GM12878 (cell line): ENCODE data around the gene FAM13C. TPM values are rescaled to one million over a fixed set of nuclear protein-coding genes. Genes with fewer than 3 reads are reported as not detected.

Experiments used
- ATAC-seq: fragments of 200-7000 bp; cut with Tn5 transposase; 3 replicates; pipeline ENCODE4 v1.9.1; 2020; ENCODE audit warnings: mild to moderate bottlenecking, moderate library complexity
- BruUV-seq: library from RNA; stranded (reverse); fragments of 400-500 nt; replicated peaks from 2 replicates; lab custom pipeline; 2021; lab: Mats Ljungman, UMichigan
- CTCF ChIA-PET: fragments of 300-600 bp; sonication (Branson Sonifier 250); formaldehyde crosslinking; extraction: SDS; loops from one replicate; lab custom pipeline; 2021; ENCODE audit warnings: inconsistent platforms; lab: Yijun Ruan, JAX
- POLR2A ChIA-PET: fragments of 350-600 bp; formaldehyde crosslinking; extraction: SDS; loops from one replicate; lab custom pipeline; 2021; ENCODE audit warnings: inconsistent platforms; lab: Charles Lee
- RAD21 ChIA-PET: fragments of 300-600 bp; sonication (Branson Sonifier 250); formaldehyde crosslinking; loops from one replicate; lab custom pipeline; 2023; ENCODE audit warnings: antibody characterized with exemption; ENCODE audit not compliant: unreplicated experiment; lab: Charles Lee
- SMC1A ChIA-PET: fragments of 300-600 bp; sonication (Branson Sonifier 250); formaldehyde crosslinking; loops from one replicate; lab custom pipeline; 2023; ENCODE audit not compliant: unreplicated experiment, uncharacterized antibody; lab: Charles Lee
- DNase-seq: peaks from one replicate; pipeline ENCODE4 v3.0.0-alpha.2; 2011; ENCODE audit warnings: low read depth, low spot score
- FAIRE-seq: peaks from 3 replicates; lab custom pipeline; 2011; peaks lifted over from hg19 to GRCh38; lab: Jason Lieb, UNC
- H2AFZ ChIP-seq: 2 replicates; pipeline ENCODE4 v1.6.0; 2011; ENCODE audit warnings: low read depth, low read length, control low read depth; ENCODE audit not compliant: control insufficient read depth
- H3K27ac ChIP-seq: 2 replicates; pipeline ENCODE4 v1.5.1; 2011; ENCODE audit warnings: control low read depth; ENCODE audit not compliant: control insufficient read depth, insufficient read depth
- H3K27me3 ChIP-seq, 2 experiments: replicated peaks in 1 of 2; 2 replicates each; pipeline versions ENCODE4 v1.6.0 to v1.6.1; 2011; ENCODE audit warnings: low read length in 1 of 2; ENCODE audit not compliant: control insufficient read depth in 2 of 2, insufficient read depth in 2 of 2
- H3K36me3 ChIP-seq, 2 experiments: 2 replicates each; pipeline ENCODE4 v1.5.1; 2011; ENCODE audit warnings: low read length in 1 of 2; ENCODE audit not compliant: control insufficient read depth in 2 of 2, insufficient read depth in 2 of 2
- H3K4me1 ChIP-seq: 2 replicates; pipeline ENCODE4 v1.6.1; 2011; ENCODE audit warnings: mild to moderate bottlenecking, low read length, moderate library complexity, mixed read lengths; ENCODE audit not compliant: control insufficient read depth, insufficient read depth
- H3K4me2 ChIP-seq: 2 replicates; pipeline ENCODE4 v1.6.0; 2011; ENCODE audit warnings: control low read depth; ENCODE audit not compliant: control insufficient read depth, insufficient read depth
- H3K4me3 ChIP-seq: fragments of 200-600 bp; sonication (generic); 2 replicates; pipeline ENCODE4 v1.5.1; 2016
- H3K79me2 ChIP-seq: 2 replicates; pipeline ENCODE4 v1.6.0; 2011; ENCODE audit warnings: low read length; ENCODE audit not compliant: control insufficient read depth, insufficient read depth
- H3K9ac ChIP-seq: 2 replicates; pipeline ENCODE4 v1.8.0; 2011; ENCODE audit warnings: low read length, control low read depth, mixed read lengths; ENCODE audit not compliant: control insufficient read depth, insufficient read depth
- H3K9me3 ChIP-seq: replicated peaks from 3 replicates; pipeline ENCODE4 v1.5.1; 2011; ENCODE audit warnings: mild to moderate bottlenecking, low read length; ENCODE audit not compliant: control insufficient read depth, insufficient read depth
- H4K20me1 ChIP-seq: 2 replicates; pipeline ENCODE4 v1.6.0; 2011; ENCODE audit not compliant: control insufficient read depth, insufficient read depth
- HCFC1 ChIP-seq: fragments of 150-350 bp; IDR thresholded peaks from 2 replicates; pipeline ENCODE4 v1.6.1; 2014; ENCODE audit warnings: low read length
- KAT2A ChIP-seq: conservative IDR thresholded peaks from 2 replicates; pipeline ENCODE4 v1.6.1; 2011; ENCODE audit warnings: low read depth, low read length; ENCODE audit not compliant: control insufficient read depth
- KDM1A ChIP-seq: fragments of 200-600 bp; sonication (generic); IDR thresholded peaks from 2 replicates; pipeline ENCODE4 v1.6.1; 2016; ENCODE audit warnings: borderline replicate concordance
- LARP7 ChIP-seq: fragments of 450-650 bp; IDR thresholded peaks from 2 replicates; pipeline ENCODE4 v1.6.1; 2017; ENCODE audit warnings: mild to moderate bottlenecking
- MTA2 ChIP-seq: fragments of 450-650 bp; IDR thresholded peaks from 2 replicates; pipeline ENCODE4 v1.6.1; 2016; ENCODE audit warnings: low read depth, mild to moderate bottlenecking, moderate library complexity
- NR2C2 ChIP-seq: IDR thresholded peaks from 2 replicates; pipeline ENCODE4 v1.6.1; 2011; ENCODE audit warnings: borderline replicate concordance, low read depth; ENCODE audit not compliant: control insufficient read depth, insufficient read length
- POLR2AphosphoS2 ChIP-seq: IDR thresholded peaks from 2 replicates; pipeline ENCODE4 v1.6.1; 2011; ENCODE audit warnings: low read depth, mild to moderate bottlenecking, low read length, improper control_type of control experiment, moderate library complexity
- RB1 ChIP-seq: fragments of 450-650 bp; formaldehyde crosslinking; IDR thresholded peaks from 2 replicates; pipeline ENCODE4 v1.6.1; 2017; ENCODE audit warnings: mild to moderate bottlenecking, borderline replicate concordance
- RCOR1 ChIP-seq: conservative IDR thresholded peaks from 2 replicates; pipeline ENCODE4 v1.6.1; 2012; ENCODE audit warnings: low read depth, low read length, improper control_type of control experiment
- SPI1 ChIP-seq: IDR thresholded peaks from 2 replicates; pipeline ENCODE4 v1.6.1; 2011; ENCODE audit warnings: low read depth, mild to moderate bottlenecking, low read length, moderate library complexity, borderline replicate concordance; ENCODE audit not compliant: insufficient read depth
- TAF1 ChIP-seq: IDR thresholded peaks from 2 replicates; pipeline ENCODE4 v1.6.1; 2011; ENCODE audit warnings: mild to moderate bottlenecking, low read depth, low read length, borderline replicate concordance
- ZNF217 ChIP-seq: fragments of 450-650 bp; IDR thresholded peaks from 2 replicates; pipeline ENCODE4 v1.6.1; 2017; ENCODE audit warnings: antibody characterized with exemption, mild to moderate bottlenecking
- ZNF384 ChIP-seq: IDR thresholded peaks from 2 replicates; pipeline ENCODE4 v1.6.1; 2012; ENCODE audit warnings: low read depth, mild to moderate bottlenecking, low read length, improper control_type of control experiment, borderline replicate concordance
- in situ Hi-C: fragments of 300-500 bp; cut with MboI; formaldehyde crosslinking; loops from 9 replicates; pipeline ENCODE4 v1.14.3; 2018; ENCODE audit warnings: mixed read lengths
- intact Hi-C: fragments of 100-400 bp; cut with micrococcal nuclease; formaldehyde crosslinking; loops from one replicate; pipeline ENCODE4 v1.14.2; 2022; ENCODE audit not compliant: unreplicated experiment
- polyA plus RNA-seq, 11 experiments: library from polyadenylated mRNA; depleted of rRNA in 4 of 11; unstranded in 6 of 11; stranded (reverse) in 5 of 11; fragments of >200 nt; fragmentation: Nextera tagmentation in 4 of 11; fragmentation: Illumina TruSeq in 1 of 11; extraction: Ambion mirVana in 4 of 11; extraction: Trizol in 1 of 11; gene quantifications; 1 replicate in 1 of 11; 2 replicates in 10 of 11; pipeline versions ENCODE4 v1.2.1 to v1.2.3, GENCODE V29; 2011 to 2016; ENCODE audit warnings: inconsistent platforms in 2 of 11, missing spikeins in 2 of 11, low read depth in 1 of 11
- total RNA-seq, 4 experiments: library from RNA; depleted of rRNA in 3 of 4; stranded (reverse); fragments of >200 nt in 3 of 4; fragmentation: Illumina TruSeq in 1 of 4; extraction: Trizol in 1 of 4; gene quantifications; 2 replicates each; pipeline versions ENCODE4 v1.2.1 to v1.2.3, GENCODE V29; 2013 to 2021
- TF ChIP-seq, protein P1 (sequence below): fragments of 450-650 bp; IDR thresholded peaks from 2 replicates; pipeline ENCODE4 v1.6.1; 2017; ENCODE audit warnings: low read depth, mild to moderate bottlenecking, moderate library complexity
- TF ChIP-seq, protein P2 (sequence below): IDR thresholded peaks from 2 replicates; pipeline ENCODE4 v1.6.1; 2012; ENCODE audit warnings: improper control_type of control experiment, low read depth, low read length; ENCODE audit not compliant: insufficient replicate concordance

Gene FAM13C
- total and polyA plus RNA-seq, 10 of the 15 experiments (the other 5 are each of a cell fraction or from before 2014, with no cell fraction given): 0.04 to 0.31 (median 0.13) TPM; not detected in 5

DNA sequence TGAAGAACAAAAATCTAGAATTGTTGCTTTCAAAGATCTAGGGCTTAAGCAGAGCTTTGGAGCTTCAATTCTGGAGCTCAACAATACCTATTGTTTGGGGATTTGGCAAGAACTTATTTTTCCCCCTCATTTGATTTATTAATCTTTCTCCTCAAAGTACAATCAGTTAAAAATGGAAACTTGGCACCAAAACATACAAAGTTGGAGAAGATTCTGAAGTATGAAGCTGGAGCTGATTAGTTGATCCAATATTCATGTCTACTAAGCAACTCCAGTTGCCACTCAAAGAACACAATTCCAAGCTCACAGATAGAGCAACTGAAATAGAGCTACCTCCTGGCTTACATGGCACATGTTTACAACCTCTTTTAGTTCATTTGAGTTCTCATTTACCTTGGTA lies 3.8 kb downstream of the FAM13C start:
- Histone ChIP-seq H3K4me1 (no peaks in the 10 kb centered on the region), H3K9ac (no peak overlapping the region), H4K20me1 (no peaks in the 10 kb centered on the region), H2AFZ (no peak overlapping the region), H3K4me2 (no peak overlapping the region), H3K27me3 (peaks cover 3 to 4% of the 10 kb centered on the region in 2 experiments; a peak in 1 of 4 replicates), H3K79me2 (no peaks in the 10 kb centered on the region), H3K4me3 (no peak overlapping the region), H3K36me3 (no peaks in the 10 kb centered on the region), H3K9me3 (no peaks in the 10 kb centered on the region), H3K27ac (no peak overlapping the region)
- in situ Hi-C loops: no loop called here
- DNase-seq: no peak
- ChIA-PET POLR2A (no interaction called here), RAD21 (no interaction called here), CTCF (interaction anchor here (0.9 kb wide), 1 partner anchor 16 kb away, joined by 3 read pairs; no protein-coding TSS in a partner anchor), SMC1A (interaction anchor here (1.0 kb wide), 1 partner anchor 17 kb away, joined by 3 read pairs; no protein-coding TSS in a partner anchor)
- no peak for ATAC-seq
- TF ChIP-seq POLR2AphosphoS2 (no peak), SPI1 (no peak), KDM1A (no peak), ZNF384 (no peak), RB1 (no peak), HCFC1 (no peak), NR2C2 (no peak), KAT2A (no peak), MTA2 (no peak), TAF1 (no peak), LARP7 (no peak), RCOR1 (no peak), ZNF217 (no peak)
- TF ChIP-seq, protein P1, sequence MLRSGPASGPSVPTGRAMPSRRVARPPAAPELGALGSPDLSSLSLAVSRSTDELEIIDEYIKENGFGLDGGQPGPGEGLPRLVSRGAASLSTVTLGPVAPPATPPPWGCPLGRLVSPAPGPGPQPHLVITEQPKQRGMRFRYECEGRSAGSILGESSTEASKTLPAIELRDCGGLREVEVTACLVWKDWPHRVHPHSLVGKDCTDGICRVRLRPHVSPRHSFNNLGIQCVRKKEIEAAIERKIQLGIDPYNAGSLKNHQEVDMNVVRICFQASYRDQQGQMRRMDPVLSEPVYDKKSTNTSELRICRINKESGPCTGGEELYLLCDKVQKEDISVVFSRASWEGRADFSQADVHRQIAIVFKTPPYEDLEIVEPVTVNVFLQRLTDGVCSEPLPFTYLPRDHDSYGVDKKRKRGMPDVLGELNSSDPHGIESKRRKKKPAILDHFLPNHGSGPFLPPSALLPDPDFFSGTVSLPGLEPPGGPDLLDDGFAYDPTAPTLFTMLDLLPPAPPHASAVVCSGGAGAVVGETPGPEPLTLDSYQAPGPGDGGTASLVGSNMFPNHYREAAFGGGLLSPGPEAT: no peak
- TF ChIP-seq, protein P2, sequence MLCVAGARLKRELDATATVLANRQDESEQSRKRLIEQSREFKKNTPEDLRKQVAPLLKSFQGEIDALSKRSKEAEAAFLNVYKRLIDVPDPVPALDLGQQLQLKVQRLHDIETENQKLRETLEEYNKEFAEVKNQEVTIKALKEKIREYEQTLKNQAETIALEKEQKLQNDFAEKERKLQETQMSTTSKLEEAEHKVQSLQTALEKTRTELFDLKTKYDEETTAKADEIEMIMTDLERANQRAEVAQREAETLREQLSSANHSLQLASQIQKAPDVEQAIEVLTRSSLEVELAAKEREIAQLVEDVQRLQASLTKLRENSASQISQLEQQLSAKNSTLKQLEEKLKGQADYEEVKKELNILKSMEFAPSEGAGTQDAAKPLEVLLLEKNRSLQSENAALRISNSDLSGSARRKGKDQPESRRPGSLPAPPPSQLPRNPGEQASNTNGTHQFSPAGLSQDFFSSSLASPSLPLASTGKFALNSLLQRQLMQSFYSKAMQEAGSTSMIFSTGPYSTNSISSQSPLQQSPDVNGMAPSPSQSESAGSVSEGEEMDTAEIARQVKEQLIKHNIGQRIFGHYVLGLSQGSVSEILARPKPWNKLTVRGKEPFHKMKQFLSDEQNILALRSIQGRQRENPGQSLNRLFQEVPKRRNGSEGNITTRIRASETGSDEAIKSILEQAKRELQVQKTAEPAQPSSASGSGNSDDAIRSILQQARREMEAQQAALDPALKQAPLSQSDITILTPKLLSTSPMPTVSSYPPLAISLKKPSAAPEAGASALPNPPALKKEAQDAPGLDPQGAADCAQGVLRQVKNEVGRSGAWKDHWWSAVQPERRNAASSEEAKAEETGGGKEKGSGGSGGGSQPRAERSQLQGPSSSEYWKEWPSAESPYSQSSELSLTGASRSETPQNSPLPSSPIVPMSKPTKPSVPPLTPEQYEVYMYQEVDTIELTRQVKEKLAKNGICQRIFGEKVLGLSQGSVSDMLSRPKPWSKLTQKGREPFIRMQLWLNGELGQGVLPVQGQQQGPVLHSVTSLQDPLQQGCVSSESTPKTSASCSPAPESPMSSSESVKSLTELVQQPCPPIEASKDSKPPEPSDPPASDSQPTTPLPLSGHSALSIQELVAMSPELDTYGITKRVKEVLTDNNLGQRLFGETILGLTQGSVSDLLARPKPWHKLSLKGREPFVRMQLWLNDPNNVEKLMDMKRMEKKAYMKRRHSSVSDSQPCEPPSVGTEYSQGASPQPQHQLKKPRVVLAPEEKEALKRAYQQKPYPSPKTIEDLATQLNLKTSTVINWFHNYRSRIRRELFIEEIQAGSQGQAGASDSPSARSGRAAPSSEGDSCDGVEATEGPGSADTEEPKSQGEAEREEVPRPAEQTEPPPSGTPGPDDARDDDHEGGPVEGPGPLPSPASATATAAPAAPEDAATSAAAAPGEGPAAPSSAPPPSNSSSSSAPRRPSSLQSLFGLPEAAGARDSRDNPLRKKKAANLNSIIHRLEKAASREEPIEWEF: no peak
- no TSS peak for BruUV-seq
- no peak for FAIRE-seq
- intact Hi-C loops: no loop called here
